ENCODE results near the gene CORO1A.

CORO1A gene

DNA sequence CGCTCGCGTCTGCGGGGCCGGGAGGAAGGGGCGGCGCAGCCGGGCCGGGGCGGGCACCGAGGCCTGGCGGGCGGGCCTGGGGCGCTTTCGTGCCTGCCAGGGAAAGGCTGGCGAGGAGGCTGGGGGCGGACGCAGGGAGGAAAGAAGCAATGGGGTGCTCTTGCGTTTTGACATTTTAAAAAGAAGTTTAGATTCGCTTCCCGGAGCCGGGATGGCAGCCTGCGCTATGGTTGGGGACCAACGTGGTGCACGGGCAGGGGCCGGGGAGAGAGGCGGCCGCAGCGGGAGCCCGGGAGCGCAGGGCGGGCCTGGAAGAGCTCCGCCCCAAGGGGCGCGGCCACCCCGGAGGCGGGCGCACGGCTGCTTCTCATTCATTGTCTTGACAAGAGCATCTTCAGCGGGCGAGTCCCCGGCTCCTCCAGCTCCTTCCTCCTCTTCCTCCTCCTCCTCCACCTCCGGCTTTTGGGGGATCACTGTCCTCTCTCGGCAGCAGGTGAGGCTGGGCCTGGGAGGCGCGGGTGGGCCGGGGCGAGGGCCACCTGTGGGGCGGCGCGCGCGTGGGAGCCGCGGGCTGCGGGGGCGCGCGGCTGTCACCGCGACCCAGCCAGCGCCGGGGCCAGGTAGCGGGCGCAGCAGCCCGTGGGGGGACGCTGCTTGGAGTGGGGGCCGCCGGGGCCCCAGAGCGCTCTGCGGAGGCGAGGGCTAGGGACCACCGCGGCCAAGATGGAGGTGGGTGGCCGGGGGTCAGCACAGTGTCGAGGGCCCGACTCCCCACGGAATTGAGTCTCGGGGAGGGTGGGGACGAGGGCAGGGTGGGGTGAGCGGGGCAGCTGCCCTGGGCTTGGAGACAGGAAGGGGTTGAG, at the start of gene CORO1A:
Gene CORO1A (plus strand): TSS at position 370 of the 863 bp plus-strand sequence. CDS start 1,608 bp downstream, outside the sequence.
- DNase-seq (ENCODE audit: low read depth), result peak; percentile 69
- peak within 1 kb of the TSS; percentile 57 for H3K4me3 ChIP-seq (replicated peaks; ENCODE audit: low read depth, low read length)
- TF ChIP-seq CTCF (IDR thresholded peaks at IDR 0.05; ENCODE audit: low read length, missing control alignments), result no peak

DNA sequence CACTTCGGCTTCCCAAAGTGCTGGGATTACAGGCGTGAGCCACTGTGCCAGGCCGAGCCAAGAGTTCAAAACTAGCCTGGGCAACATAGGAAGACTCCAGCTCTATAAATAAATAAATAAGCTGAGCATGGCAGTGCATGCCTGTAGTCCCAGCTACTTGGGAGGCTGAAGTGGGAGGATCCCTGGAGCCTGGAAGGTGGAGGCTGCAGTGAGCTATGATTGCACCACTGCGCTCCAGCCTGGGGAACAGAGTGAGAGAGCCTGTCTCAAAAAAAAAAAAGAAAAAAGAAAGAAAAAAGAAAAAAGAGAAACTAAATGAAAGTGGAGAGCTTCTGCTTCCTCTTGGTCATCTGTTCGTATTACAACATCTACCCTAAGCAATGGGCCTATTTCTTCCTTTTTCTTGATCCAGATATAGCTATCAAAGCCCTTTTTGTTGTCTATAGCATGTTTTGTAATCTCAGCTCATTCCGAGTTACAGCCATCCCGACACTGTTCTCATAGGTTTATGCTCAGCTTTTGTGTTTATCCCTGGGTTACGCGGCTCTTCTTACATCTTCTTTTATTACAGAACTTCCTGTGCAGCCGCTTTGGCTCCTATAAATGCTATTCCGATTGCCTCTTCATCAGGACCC, 46.3 kb upstream of the CORO1A start:
- H3K4me3 ChIP-seq (replicated peaks; ENCODE audit: low read depth, low read length), result no peak overlapping the region
- no peak for DNase-seq (ENCODE audit: low read depth)
- no peak for TF ChIP-seq CTCF (IDR thresholded peaks at IDR 0.05; ENCODE audit: low read length, missing control alignments)

GRCh38 chr16:30137897-30138296, 45.5 kb upstream of the CORO1A start:
- DNase-seq (ENCODE audit: low read depth), result no peak
- no peak overlapping the region for H3K4me3 ChIP-seq (replicated peaks; ENCODE audit: low read depth, low read length)
- TF ChIP-seq CTCF (IDR thresholded peaks at IDR 0.05; ENCODE audit: low read length, missing control alignments), result no peak

GRCh38 chr16:30139583-30140481, 43.6 kb upstream of the CORO1A start:
- TF ChIP-seq CTCF (IDR thresholded peaks at IDR 0.05; ENCODE audit: low read length, missing control alignments), result no peak
- H3K4me3 ChIP-seq (replicated peaks; ENCODE audit: low read depth, low read length), result no peak overlapping the region
- no peak for DNase-seq (ENCODE audit: low read depth)

DNA sequence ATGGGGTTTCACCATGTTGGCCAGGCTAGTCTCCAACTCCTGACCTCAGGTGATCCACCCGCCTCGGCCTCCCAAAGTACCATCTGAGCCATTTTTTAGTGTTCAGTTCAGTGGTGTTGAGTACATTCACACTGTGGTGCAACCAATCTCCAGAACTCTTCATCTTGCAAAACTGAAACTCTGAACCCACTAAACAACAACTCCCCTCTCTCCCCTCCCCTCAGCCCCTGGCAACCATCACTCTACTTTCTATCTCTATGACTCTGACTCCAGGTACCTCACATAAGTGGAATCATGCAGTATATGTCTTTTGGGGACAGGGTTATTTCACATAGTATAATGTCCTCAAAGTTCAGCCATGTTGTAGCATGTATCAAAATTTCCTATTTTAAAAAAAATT, 41.7 kb upstream of the CORO1A start:
- no peak for TF ChIP-seq CTCF (IDR thresholded peaks at IDR 0.05; ENCODE audit: low read length, missing control alignments)
- DNase-seq (ENCODE audit: low read depth), result no peak
- H3K4me3 ChIP-seq (replicated peaks; ENCODE audit: low read depth, low read length), result no peak overlapping the region

- DNase-seq (ENCODE audit: low read depth), result no peak
- no peak for TF ChIP-seq CTCF (IDR thresholded peaks at IDR 0.05; ENCODE audit: low read length, missing control alignments)
- no peak overlapping the region for H3K4me3 ChIP-seq (replicated peaks; ENCODE audit: low read depth, low read length)
Measured at GRCh38 chr16:30142672-30143346, 40.6 kb upstream of the CORO1A start.
